Activated naive CD8-positive, alpha-beta T cell treated with anti-CD3 and anti-CD28 coated beads for 36 hours (primary cell): ENCODE measurements around the gene ZDHHC13. TPM values are rescaled to one million over a fixed set of nuclear protein-coding genes. Genes with fewer than 3 reads are reported as not detected.

Experiments used
- DNase-seq: peaks from one replicate; pipeline ENCODE4 v3.0.0; 2021
- H3K27ac Mint-ChIP-seq: one replicate; pipeline ENCODE4 v1.8.0; 2022; ENCODE audit warnings: mild to moderate bottlenecking, moderate library complexity, mixed read lengths
- H3K27me3 Mint-ChIP-seq: one replicate; pipeline ENCODE4 v1.8.0; 2022; ENCODE audit warnings: mild to moderate bottlenecking, mixed read lengths
- H3K36me3 Mint-ChIP-seq: one replicate; pipeline ENCODE4 v1.8.0; 2021; ENCODE audit warnings: mild to moderate bottlenecking, mixed read lengths
- H3K4me1 Mint-ChIP-seq: one replicate; pipeline ENCODE4 v1.8.0; 2021; ENCODE audit warnings: mixed read lengths
- H3K4me3 Mint-ChIP-seq: one replicate; pipeline ENCODE4 v1.8.0; 2022; ENCODE audit warnings: mild to moderate bottlenecking, moderate library complexity, mixed read lengths
- H3K9me3 Mint-ChIP-seq: one replicate; pipeline ENCODE4 v1.8.0; 2022; ENCODE audit warnings: mixed read lengths
- total RNA-seq, 2 experiments: library from RNA; stranded (reverse); gene quantifications; one replicate each; pipeline ENCODE4 v1.2.3, GENCODE V29; 2021

ZDHHC13 gene
- total RNA-seq = 10 to 100 TPM; 16.5 to 19.3 TPM

DNA sequence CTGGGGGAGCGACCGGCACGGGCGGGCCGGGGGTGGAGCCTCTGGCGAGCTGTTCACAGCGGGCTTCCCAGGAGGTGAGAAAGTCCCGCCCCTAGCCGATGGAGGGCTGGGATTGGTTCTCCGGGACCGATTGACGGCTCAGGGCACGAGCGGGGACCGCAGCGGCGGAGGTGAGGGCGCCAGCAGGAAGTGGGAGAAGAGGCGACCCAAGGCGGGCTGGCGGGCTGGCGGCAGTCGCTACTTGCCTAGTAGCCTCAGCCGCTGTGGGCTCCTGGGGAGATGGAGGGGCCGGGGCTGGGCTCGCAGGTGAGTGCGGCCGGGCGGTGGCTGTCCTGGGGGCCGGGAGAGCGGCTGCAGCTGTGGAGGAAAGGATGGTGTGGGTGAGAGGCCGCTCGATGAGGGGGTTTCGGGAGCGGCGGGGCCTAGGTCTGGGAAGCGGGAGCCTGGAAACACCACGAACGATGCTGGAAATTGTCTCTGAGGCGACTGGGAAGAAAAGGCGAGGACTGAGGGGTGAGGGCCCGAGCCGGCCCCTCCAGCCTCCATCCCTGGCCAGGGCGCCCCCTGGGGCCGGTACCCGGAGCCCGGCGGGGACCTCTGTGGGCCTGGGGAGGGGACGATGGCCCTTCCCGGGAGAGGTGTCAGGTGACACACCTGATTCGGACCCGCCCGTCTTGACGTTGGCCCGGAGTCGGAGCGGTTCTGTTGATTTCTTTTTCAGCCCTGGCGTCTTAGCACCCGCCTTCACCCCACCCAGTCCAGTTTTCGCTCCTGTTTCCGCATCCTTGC is at the start of gene ZDHHC13:
Gene ZDHHC13 (plus strand): TSS at position 198 of the 789 bp plus-strand sequence. CDS start 82 bp downstream, at position 280.
- no peaks in the 10 kb centered on the region for H3K27me3 Mint-ChIP-seq

DNA sequence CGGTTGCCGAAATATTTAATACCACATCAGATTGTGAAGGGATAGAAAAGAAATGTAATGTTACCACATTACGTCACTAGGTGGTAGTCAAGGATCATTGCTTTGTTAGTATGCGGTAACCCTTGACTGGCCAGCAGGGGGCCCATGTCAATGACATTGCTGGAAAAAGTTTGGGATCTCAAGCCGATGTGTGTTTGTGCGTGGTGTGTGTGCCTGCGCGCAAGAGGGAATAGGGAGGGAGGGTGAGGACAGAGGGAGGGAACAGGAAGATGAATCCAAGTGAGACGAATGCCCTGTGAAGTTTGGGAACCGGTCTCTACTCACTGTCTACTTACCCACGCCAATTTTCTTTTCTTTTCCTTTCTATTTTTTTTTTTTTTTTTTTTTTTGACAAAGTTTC is 45.7 kb upstream of the ZDHHC13 start:
- Mint-ChIP-seq H3K27ac (no peak overlapping the region), H3K27me3 (peaks cover 25% of the 10 kb centered on the region), H3K9me3 (peaks cover 12% of the 10 kb centered on the region), H3K4me1 (peaks cover 4% of the 10 kb centered on the region), H3K36me3 (peaks cover 2% of the 10 kb centered on the region), H3K4me3 (peak overlapping the region; percentile 51)
- DNase-seq = peak; percentile 41

More for the DNA sequence above, at the start of gene ZDHHC13:
- Mint-ChIP-seq H3K36me3 (peaks cover 37% of the 10 kb centered on the region), H3K4me3 (peak within 1 kb of the TSS; percentile 94), H3K9me3 (no peaks in the 10 kb centered on the region), H3K4me1 (peaks cover 43% of the 10 kb centered on the region), H3K27ac (peak within 1 kb of the TSS; percentile 84)
- peak; percentile 97 for DNase-seq

GRCh38 chr11:19072464-19072863 is 44.5 kb upstream of the ZDHHC13 start:
- H3K4me1 Mint-ChIP-seq = peaks cover 5% of the 10 kb centered on the region
- H3K4me3 Mint-ChIP-seq = no peak overlapping the region
- H3K36me3 Mint-ChIP-seq = peaks cover 2% of the 10 kb centered on the region
- H3K9me3 Mint-ChIP-seq = peaks cover 12% of the 10 kb centered on the region
- DNase-seq = no peak
- no peak overlapping the region for H3K27ac Mint-ChIP-seq
- peaks cover 26% of the 10 kb centered on the region for H3K27me3 Mint-ChIP-seq

GRCh38 chr11:19073454-19074415 is 43.2 kb upstream of the ZDHHC13 start:
- H3K4me3 Mint-ChIP-seq = no peak overlapping the region
- H3K4me1 Mint-ChIP-seq = peaks cover 5% of the 10 kb centered on the region
- no peak overlapping the region for H3K27ac Mint-ChIP-seq
- peaks cover 2% of the 10 kb centered on the region for H3K36me3 Mint-ChIP-seq
- DNase-seq = no peak
- peaks cover 21% of the 10 kb centered on the region for H3K27me3 Mint-ChIP-seq
- peaks cover 6% of the 10 kb centered on the region for H3K9me3 Mint-ChIP-seq

- no peaks in the 10 kb centered on the region for H3K36me3 Mint-ChIP-seq
- no peak overlapping the region for H3K27ac Mint-ChIP-seq
- H3K4me3 Mint-ChIP-seq = no peak overlapping the region
- no peaks in the 10 kb centered on the region for H3K9me3 Mint-ChIP-seq
- no peak for DNase-seq
- peaks cover 14% of the 10 kb centered on the region for H3K27me3 Mint-ChIP-seq
- peaks cover 5% of the 10 kb centered on the region for H3K4me1 Mint-ChIP-seq
Observed at GRCh38 chr11:19075636-19076035, 41.3 kb upstream of the ZDHHC13 start.

- peaks cover 14% of the 10 kb centered on the region for H3K27me3 Mint-ChIP-seq
- H3K4me1 Mint-ChIP-seq = peaks cover 1% of the 10 kb centered on the region
- no peak overlapping the region for H3K4me3 Mint-ChIP-seq
- H3K9me3 Mint-ChIP-seq = no peaks in the 10 kb centered on the region
- no peaks in the 10 kb centered on the region for H3K36me3 Mint-ChIP-seq
- DNase-seq = peak; percentile 49
- no peak overlapping the region for H3K27ac Mint-ChIP-seq
Observed at GRCh38 chr11:19076744-19077589, 40.0 kb upstream of the ZDHHC13 start.

GRCh38 chr11:19077965-19078364 is 39.0 kb upstream of the ZDHHC13 start:
- DNase-seq = no peak
- H3K4me3 Mint-ChIP-seq = no peak overlapping the region
- H3K36me3 Mint-ChIP-seq = no peaks in the 10 kb centered on the region

DNA sequence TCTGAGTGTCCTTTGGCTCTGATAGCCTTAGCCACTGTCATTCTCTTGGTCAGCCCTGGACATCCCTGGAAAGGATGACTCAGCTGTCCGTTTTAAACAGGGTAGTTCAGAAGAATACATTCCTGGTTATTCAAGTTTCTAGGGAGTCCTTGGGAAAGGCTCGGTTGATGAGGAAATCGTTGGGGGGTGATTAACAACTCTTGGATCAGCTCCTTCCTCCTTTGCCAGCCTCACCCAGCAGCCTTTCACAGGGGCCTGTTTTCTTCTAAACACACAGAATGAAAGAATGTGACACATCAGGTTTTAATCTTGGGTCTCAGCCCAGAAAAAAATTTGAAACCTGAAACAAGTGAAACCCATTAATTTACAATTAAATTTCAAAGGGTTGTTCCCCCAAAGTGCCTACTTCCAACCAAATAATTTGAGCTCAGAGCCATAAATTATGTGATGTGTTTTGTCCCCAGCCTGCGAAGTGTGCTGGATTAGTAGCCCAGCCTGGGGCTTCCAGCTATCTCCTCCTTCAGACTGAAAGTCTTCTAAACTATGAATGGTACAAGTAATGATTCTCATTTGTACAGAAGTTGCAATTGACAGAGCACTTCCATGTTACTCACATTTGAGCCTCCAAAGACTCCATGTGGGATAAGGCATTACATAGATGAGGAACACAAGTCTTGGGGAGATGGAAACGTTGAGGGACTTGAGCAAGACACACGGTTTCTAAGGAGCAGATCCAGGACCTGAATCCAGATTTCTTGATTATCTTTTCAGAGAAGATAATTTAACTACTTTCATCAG is 37.1 kb upstream of the ZDHHC13 start:
- no peak for DNase-seq
- H3K27ac Mint-ChIP-seq = no peak overlapping the region
- H3K9me3 Mint-ChIP-seq = no peaks in the 10 kb centered on the region
- H3K4me3 Mint-ChIP-seq = no peak overlapping the region
- peaks cover 1% of the 10 kb centered on the region for H3K4me1 Mint-ChIP-seq
- H3K36me3 Mint-ChIP-seq = no peaks in the 10 kb centered on the region
- peaks cover 14% of the 10 kb centered on the region for H3K27me3 Mint-ChIP-seq

More at GRCh38 chr11:19077965-19078364, 39.0 kb upstream of the ZDHHC13 start:
- H3K9me3 Mint-ChIP-seq = no peaks in the 10 kb centered on the region
- H3K4me1 Mint-ChIP-seq = peaks cover 1% of the 10 kb centered on the region
- H3K27ac Mint-ChIP-seq = no peak overlapping the region
- peaks cover 14% of the 10 kb centered on the region for H3K27me3 Mint-ChIP-seq

- Mint-ChIP-seq H3K4me3 (no peak overlapping the region), H3K27ac (no peak overlapping the region), H3K27me3 (peaks cover 14% of the 10 kb centered on the region), H3K36me3 (no peaks in the 10 kb centered on the region), H3K9me3 (no peaks in the 10 kb centered on the region), H3K4me1 (peaks cover 1% of the 10 kb centered on the region)
- DNase-seq = no peak
Observed at GRCh38 chr11:19080579-19080993, 36.4 kb upstream of the ZDHHC13 start.

DNA sequence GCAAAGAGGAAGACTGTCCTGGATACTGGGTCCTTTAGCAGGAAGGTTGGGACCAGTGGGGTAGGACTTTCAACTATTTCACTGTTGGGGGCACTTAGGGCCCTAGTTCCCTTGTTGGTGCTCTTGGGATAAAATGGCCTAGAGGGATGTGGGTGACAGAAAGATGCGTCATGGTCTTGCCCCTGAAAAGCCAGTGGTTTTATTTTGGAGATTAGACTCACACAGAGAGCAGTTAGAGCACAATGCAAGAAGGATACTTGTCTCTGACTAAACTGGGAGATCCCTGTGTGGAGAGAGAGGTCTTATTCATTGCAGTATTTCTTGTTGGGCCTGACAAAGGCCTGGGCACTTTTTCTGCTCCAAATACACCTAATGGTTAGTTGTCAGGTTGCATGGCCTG is 33.8 kb upstream of the ZDHHC13 start:
- no peak for DNase-seq
- H3K4me1 Mint-ChIP-seq = no peaks in the 10 kb centered on the region
- no peak overlapping the region for H3K27ac Mint-ChIP-seq
- H3K9me3 Mint-ChIP-seq = no peaks in the 10 kb centered on the region
- no peak overlapping the region for H3K4me3 Mint-ChIP-seq
- H3K27me3 Mint-ChIP-seq = peaks cover 5% of the 10 kb centered on the region
- no peaks in the 10 kb centered on the region for H3K36me3 Mint-ChIP-seq

DNA sequence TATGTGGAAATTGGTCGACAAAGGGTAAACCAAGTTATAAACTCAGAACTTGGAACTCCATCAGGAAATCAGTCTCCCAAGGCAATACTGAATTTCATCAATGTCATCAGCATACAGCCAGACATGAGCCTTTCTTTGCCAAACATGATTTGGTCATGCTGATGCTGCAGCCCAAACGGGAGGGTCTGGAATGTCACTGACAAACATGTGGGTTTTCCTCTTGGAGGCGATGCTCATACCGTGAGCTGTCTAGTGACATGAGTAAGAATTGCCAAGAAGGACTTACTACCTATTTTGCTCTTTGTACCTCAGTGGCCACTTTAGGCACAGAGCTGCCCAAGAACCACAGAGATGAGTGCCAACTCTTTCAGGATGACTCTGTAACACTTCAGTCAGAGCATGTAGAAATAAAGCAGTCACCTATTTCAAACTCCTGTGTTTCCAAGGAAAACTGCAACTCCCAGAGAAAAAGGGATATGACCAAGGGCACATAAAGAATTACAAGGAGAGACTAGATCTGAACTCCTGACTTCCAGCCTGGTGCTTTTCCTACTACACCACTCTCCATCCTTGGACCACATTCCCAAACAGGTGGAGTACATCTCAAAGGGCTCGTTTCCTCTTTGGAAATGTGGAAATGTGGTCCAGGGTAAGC is 32.2 kb upstream of the ZDHHC13 start:
- DNase-seq = no peak
- H3K4me1 Mint-ChIP-seq = no peaks in the 10 kb centered on the region
- no peak overlapping the region for H3K27ac Mint-ChIP-seq
- H3K36me3 Mint-ChIP-seq = no peaks in the 10 kb centered on the region
- peaks cover 7% of the 10 kb centered on the region for H3K27me3 Mint-ChIP-seq
- no peak overlapping the region for H3K4me3 Mint-ChIP-seq
- H3K9me3 Mint-ChIP-seq = no peaks in the 10 kb centered on the region

- Mint-ChIP-seq H3K4me1 (no peaks in the 10 kb centered on the region), H3K27me3 (peaks cover 25% of the 10 kb centered on the region), H3K36me3 (no peaks in the 10 kb centered on the region), H3K9me3 (no peaks in the 10 kb centered on the region), H3K27ac (no peak overlapping the region), H3K4me3 (no peak overlapping the region)
- no peak for DNase-seq
Observed at GRCh38 chr11:19087658-19088057, 29.3 kb upstream of the ZDHHC13 start.

GRCh38 chr11:19088791-19089190 is 28.2 kb upstream of the ZDHHC13 start:
- no peak for DNase-seq
- H3K27me3 Mint-ChIP-seq = peaks cover 33% of the 10 kb centered on the region
- no peak overlapping the region for H3K27ac Mint-ChIP-seq
- no peaks in the 10 kb centered on the region for H3K4me1 Mint-ChIP-seq
- no peak overlapping the region for H3K4me3 Mint-ChIP-seq
- H3K9me3 Mint-ChIP-seq = no peaks in the 10 kb centered on the region
- H3K36me3 Mint-ChIP-seq = no peaks in the 10 kb centered on the region
